Measurements from ENCODE around the gene MT1F. TPM values are rescaled to one million over a fixed set of nuclear protein-coding genes. Genes with fewer than 3 reads are reported as not detected.
"Not testable (repeated sequence)": the region's sequence is repeated elsewhere in the genome, so short reads cannot be mapped to it uniquely, and the experiment has no call there.

The MT1F gene
- total RNA-seq, 3 donors from 2014 or later = 6.1 to 35.5 (median 27.8) TPM

DNA sequence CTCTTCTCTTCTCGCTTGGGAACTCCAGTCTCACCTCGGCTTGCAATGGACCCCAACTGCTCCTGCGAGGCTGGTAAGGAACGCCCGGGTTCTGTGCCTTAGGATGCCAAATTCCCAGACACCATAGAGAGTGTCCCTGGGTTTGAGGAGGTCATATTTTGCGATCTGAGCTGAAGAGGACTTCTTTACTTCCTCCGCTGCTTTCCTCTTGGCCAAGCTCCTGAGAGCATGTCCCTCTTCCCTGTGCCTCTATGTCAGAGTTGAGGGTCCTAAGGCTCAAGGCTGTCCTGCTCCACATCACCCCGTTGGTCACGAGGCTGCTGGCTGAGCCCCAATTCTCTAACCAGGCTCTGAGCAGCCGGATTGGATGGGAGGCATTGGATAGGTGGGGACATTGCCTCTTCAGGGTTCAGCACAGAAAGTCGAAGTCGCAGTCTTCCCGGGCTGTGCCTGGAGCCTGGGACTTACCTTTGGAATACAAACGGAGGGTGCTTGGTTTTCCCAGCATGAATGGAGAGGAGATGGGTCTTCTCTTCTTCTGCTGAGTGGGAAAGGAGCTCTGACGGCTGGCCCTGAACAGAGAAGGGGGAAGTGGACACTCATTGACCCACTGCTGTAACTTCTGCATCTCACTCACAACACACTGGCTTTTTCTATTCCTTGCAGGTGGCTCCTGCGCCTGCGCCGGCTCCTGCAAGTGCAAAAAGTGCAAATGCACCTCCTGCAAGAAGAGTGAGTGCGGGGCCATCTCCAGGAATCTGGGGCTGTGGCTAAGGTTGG, 12.3 kb downstream of the MT1F start:
- DNase-seq (no peak), ATAC-seq (no peak)
- H3K4me3 ChIP-seq = no peak overlapping the region
- intact Hi-C loops (cut with DNase I, micrococcal nuclease) = no loop called here
- TF ChIP-seq, protein P1, sequence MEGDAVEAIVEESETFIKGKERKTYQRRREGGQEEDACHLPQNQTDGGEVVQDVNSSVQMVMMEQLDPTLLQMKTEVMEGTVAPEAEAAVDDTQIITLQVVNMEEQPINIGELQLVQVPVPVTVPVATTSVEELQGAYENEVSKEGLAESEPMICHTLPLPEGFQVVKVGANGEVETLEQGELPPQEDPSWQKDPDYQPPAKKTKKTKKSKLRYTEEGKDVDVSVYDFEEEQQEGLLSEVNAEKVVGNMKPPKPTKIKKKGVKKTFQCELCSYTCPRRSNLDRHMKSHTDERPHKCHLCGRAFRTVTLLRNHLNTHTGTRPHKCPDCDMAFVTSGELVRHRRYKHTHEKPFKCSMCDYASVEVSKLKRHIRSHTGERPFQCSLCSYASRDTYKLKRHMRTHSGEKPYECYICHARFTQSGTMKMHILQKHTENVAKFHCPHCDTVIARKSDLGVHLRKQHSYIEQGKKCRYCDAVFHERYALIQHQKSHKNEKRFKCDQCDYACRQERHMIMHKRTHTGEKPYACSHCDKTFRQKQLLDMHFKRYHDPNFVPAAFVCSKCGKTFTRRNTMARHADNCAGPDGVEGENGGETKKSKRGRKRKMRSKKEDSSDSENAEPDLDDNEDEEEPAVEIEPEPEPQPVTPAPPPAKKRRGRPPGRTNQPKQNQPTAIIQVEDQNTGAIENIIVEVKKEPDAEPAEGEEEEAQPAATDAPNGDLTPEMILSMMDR (IDR thresholded peaks at IDR 0.05) = no peak
- H3K36me3 ChIP-seq (ENCODE audit: low read depth) = no peaks in the 10 kb centered on the region
- H3K4me1 ChIP-seq (ENCODE audit: low read depth) = peaks cover 8% of the 10 kb centered on the region
- H3K9me3 ChIP-seq = no peaks in the 10 kb centered on the region

DNA sequence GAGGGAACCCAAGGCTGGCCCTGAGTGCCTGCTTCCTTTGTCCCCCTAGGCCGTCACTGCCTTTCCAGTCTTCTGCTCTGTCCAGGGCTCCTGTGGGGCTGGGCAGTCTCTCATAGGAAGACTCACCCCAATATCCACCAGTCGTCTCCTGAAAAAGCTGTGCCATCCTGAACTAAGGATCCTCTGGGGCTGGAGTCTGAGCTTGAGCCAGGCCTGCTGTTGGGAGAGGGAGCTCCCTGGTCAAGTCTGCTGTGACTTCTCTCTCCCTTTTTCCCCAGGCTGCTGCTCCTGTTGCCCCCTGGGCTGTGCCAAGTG, 12.8 kb downstream of the MT1F start:
- no peak for ATAC-seq

DNA sequence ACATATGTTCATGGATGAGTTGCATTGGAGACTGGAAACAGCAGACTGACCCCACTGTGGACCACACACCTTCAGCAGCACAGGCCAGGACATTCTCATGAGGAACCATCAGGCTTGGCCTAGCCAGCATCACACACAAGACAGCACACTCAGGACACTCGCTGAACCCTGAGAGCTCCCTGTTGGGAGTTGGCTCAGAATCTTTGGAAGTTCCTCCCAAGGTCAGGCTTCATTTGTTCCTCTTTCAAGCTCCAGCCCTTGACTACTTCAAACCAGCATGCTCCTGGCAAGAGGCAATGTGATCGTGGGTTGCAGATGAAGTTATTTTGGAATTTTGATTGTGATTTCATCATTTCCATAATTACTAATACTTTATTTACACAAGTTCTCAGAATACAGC, 13.9 kb downstream of the MT1F start:
- H3K9me3 ChIP-seq; H3K4me3 ChIP-seq; H3K4me1 ChIP-seq (ENCODE audit: low read depth); intact Hi-C loops (cut with DNase I, micrococcal nuclease); DNase-seq; H3K36me3 ChIP-seq (ENCODE audit: low read depth); ATAC-seq: not testable (repeated sequence)

More for the DNA sequence above, 12.8 kb downstream of the MT1F start:
- intact Hi-C loops (cut with DNase I, micrococcal nuclease) = no loop called here
- Histone ChIP-seq H3K9me3 (no peaks in the 10 kb centered on the region), H3K36me3 (ENCODE audit: low read depth) (no peaks in the 10 kb centered on the region), H3K4me3 (no peak overlapping the region), H3K4me1 (ENCODE audit: low read depth) (peaks cover 8% of the 10 kb centered on the region)
- TF ChIP-seq, protein P1 (IDR thresholded peaks at IDR 0.05) = no peak
- no peak for DNase-seq

DNA sequence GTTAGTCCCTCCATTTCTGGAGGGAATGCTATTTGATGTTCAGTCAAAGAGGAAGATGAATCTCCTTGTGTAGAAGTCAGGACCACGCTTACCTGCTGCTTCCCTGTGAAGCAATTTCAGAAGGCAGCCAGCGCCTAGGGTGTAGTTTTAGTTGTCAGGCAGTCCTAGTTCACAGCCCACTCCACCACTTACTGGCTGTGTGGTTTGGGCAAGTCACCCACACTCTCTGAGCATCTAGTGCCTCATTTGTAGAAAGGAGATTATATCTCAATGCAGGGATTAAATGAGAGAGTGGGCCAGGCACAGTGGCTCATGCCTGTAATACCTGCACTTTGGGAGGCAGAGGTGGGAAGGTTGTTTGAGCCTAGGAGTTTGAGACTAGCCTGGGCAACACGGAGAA, 14.4 kb downstream of the MT1F start:
- DNase-seq; H3K4me1 ChIP-seq (ENCODE audit: low read depth); ATAC-seq; H3K4me3 ChIP-seq; H3K36me3 ChIP-seq (ENCODE audit: low read depth); H3K9me3 ChIP-seq; intact Hi-C loops (cut with DNase I, micrococcal nuclease): not testable (repeated sequence)

DNA sequence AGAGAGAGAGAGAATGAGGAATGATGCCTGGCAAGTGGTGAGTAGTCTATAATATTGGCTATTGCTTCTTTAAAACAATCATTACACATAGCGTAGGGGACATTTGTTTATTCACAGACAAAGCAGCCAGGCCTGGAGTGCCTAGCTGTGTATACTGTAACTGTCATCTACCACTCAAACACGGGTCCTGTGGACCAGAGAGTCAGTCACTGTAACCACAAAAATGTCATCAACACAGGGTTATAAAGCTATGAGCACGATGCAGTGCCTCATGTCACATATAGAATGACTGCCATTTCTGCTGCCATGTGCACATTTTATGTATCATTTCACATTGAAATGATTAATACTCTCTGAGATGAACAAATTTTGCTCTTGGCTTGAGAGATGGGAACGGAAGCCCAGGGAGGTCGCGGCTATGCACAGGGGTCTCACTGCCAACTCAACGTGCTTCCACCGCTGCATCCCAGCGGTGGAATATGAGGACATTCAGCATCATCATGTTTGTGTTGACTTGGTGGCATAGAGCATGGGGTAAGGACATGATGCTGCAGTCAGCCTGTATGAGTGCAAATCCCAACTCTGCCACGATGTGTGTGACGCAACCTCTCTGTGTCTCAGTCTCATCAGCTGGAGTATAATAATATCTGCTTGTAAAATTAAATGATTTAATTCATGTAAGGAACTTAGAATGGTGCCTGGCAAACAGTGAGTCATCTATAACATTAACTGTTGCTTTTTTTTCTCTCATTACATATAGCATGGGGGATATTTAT, 15.2 kb downstream of the MT1F start:
- Histone ChIP-seq H3K4me3 (no peak overlapping the region), H3K9me3 (no peaks in the 10 kb centered on the region), H3K4me1 (ENCODE audit: low read depth) (peaks cover 8% of the 10 kb centered on the region), H3K36me3 (ENCODE audit: low read depth) (no peaks in the 10 kb centered on the region)
- intact Hi-C loops (cut with DNase I, micrococcal nuclease) = no loop called here
- DNase-seq = no peak
- TF ChIP-seq, protein P1 (IDR thresholded peaks at IDR 0.05) = no peak
- no peak for ATAC-seq

DNA sequence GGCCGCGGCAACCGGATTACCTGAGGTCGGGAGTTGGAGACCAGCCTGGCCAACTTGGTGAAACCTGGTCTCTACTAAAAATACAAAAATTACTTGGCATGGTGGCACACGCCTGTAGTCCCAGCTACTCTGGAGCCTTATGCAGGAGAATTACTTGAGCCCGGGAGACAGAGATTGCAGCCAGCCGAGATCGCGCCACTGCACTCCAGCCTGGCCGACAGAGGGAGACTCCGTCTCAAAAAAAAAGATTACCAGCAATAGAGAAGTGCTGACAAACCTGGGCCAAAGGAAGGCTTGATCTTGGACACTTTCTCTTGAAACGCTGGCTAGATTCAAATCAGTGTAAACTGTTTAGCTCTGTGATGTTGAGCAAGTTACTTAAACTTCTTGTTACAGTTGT, 16.2 kb downstream of the MT1F start:
- DNase-seq = peak in 1 of 3 donors; percentile 52
- intact Hi-C loops (cut with DNase I, micrococcal nuclease) = no loop called here

DNA sequence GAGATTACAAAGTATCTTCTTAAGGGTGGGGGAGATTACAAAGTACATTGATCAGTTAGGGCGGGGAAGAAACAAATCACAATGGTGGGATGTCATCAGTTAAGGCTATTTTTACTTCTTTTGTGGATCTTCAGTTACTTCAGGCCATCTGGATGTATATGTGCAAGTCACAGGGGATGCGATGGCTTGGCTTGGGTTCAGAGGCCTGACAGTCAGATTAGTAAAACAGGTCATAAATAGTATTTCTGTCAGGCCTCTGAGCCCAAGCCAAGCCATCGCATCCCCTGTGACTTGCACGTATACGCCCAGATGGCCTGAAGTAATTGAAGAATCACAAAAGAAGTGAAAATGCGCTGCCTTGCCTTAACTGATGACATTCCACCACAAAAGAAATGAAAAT, 16.8 kb downstream of the MT1F start:
- ATAC-seq; H3K9me3 ChIP-seq; DNase-seq; H3K4me3 ChIP-seq; intact Hi-C loops (cut with DNase I, micrococcal nuclease); H3K4me1 ChIP-seq (ENCODE audit: low read depth); H3K36me3 ChIP-seq (ENCODE audit: low read depth): not testable (repeated sequence)

More for the DNA sequence above, 16.2 kb downstream of the MT1F start:
- no peaks in the 10 kb centered on the region for H3K9me3 ChIP-seq
- H3K4me1 ChIP-seq (ENCODE audit: low read depth) = peaks cover 5% of the 10 kb centered on the region
- no peaks in the 10 kb centered on the region for H3K36me3 ChIP-seq (ENCODE audit: low read depth)
- TF ChIP-seq, protein P1 (IDR thresholded peaks at IDR 0.05) = peak; percentile 17
- no peak overlapping the region for H3K4me3 ChIP-seq
- ATAC-seq = peak; percentile 33

All from mucosa of descending colon (tissue), 3 donors.